ENCODE measurements around the gene HIRA.
A peak's percentile ranks its signal among the peaks of the same experiment; 100 is the strongest.

Gene HIRA

GRCh38 chr22:19291218-19291579 lies 140.3 kb downstream of the HIRA start:
- Histone ChIP-seq H3K36me3 (ENCODE audit: control insufficient read depth, low read length) (no peaks in the 10 kb centered on the region), H3K4me3 (ENCODE audit: low read length) (peak overlapping the region; percentile 68), H3K4me1 (ENCODE audit: control insufficient read depth, low read length) (peaks cover 19% of the 10 kb centered on the region), H3K79me2 (ENCODE audit: control insufficient read depth, low read length) (peaks cover 10% of the 10 kb centered on the region), H3K9me2 (replicated peaks; ENCODE audit: control insufficient read depth, low read length) (no peaks in the 10 kb centered on the region), H3K9me3 (ENCODE audit: control insufficient read depth, insufficient read depth, low read length) (no peaks in the 10 kb centered on the region), H4K20me1 (ENCODE audit: control insufficient read depth, insufficient read depth, low read depth, low read length) (no peaks in the 10 kb centered on the region), H3F3A (ENCODE audit: control insufficient read depth, insufficient read depth) (no peaks in the 10 kb centered on the region), H3K27me3 (ENCODE audit: control insufficient read depth, low read length) (peaks cover 45% of the 10 kb centered on the region), H3K27ac (ENCODE audit: low read depth, low read length) (no peak overlapping the region), H3K4me2 (ENCODE audit: low read length) (peak overlapping the region; percentile 68)
- 0 out of 2 replicates have a peak, but pooled peaks have one; percentile 23 for TF ChIP-seq EZH2phosphoT487 (IDR thresholded peaks at IDR 0.05; ENCODE audit: borderline replicate concordance, low read length)
- TF ChIP-seq CTCF (IDR thresholded peaks at IDR 0.05; ENCODE audit: low read depth, low read length, poor library complexity, severe bottlenecking) = no peak

GRCh38 chr22:19290400-19291217 lies 140.9 kb downstream of the HIRA start:
- Histone ChIP-seq H3K4me2 (ENCODE audit: low read length) (peak overlapping the region; percentile 68; the same call in 1 of the 2 replicates), H3K36me3 (ENCODE audit: control insufficient read depth, low read length) (no peaks in the 10 kb centered on the region), H3K4me3 (ENCODE audit: low read length) (no peak overlapping the region; the same call in 1 of the 2 replicates), H4K20me1 (ENCODE audit: control insufficient read depth, insufficient read depth, low read depth, low read length) (no peaks in the 10 kb centered on the region), H3K9me2 (replicated peaks; ENCODE audit: control insufficient read depth, low read length) (no peaks in the 10 kb centered on the region), H3K27ac (ENCODE audit: low read depth, low read length) (no peak overlapping the region), H3K27me3 (ENCODE audit: control insufficient read depth, low read length) (peaks cover 49% of the 10 kb centered on the region), H3K79me2 (ENCODE audit: control insufficient read depth, low read length) (peaks cover 10% of the 10 kb centered on the region), H3K4me1 (ENCODE audit: control insufficient read depth, low read length) (peaks cover 19% of the 10 kb centered on the region), H3K9me3 (ENCODE audit: control insufficient read depth, insufficient read depth, low read length) (no peaks in the 10 kb centered on the region), H3F3A (ENCODE audit: control insufficient read depth, insufficient read depth) (no peaks in the 10 kb centered on the region)
- no peak for TF ChIP-seq CTCF (IDR thresholded peaks at IDR 0.05; ENCODE audit: low read depth, low read length, poor library complexity, severe bottlenecking)
- 0 out of 2 replicates have a peak, but pooled peaks have one; percentile 31 for TF ChIP-seq EZH2phosphoT487 (IDR thresholded peaks at IDR 0.05; ENCODE audit: borderline replicate concordance, low read length)

GRCh38 chr22:19289475-19290161 lies 141.9 kb downstream of the HIRA start:
- no peak for TF ChIP-seq CTCF (IDR thresholded peaks at IDR 0.05; ENCODE audit: low read depth, low read length, poor library complexity, severe bottlenecking)
- TF ChIP-seq EZH2phosphoT487 (IDR thresholded peaks at IDR 0.05; ENCODE audit: borderline replicate concordance, low read length) = no peak
- H3K9me3 ChIP-seq (ENCODE audit: control insufficient read depth, insufficient read depth, low read length) = no peaks in the 10 kb centered on the region
- H3F3A ChIP-seq (ENCODE audit: control insufficient read depth, insufficient read depth) = no peaks in the 10 kb centered on the region
- no peaks in the 10 kb centered on the region for H3K9me2 ChIP-seq (replicated peaks; ENCODE audit: control insufficient read depth, low read length)
- no peaks in the 10 kb centered on the region for H4K20me1 ChIP-seq (ENCODE audit: control insufficient read depth, insufficient read depth, low read depth, low read length)
- H3K79me2 ChIP-seq (ENCODE audit: control insufficient read depth, low read length) = peaks cover 10% of the 10 kb centered on the region
- no peak overlapping the region for H3K27ac ChIP-seq (ENCODE audit: low read depth, low read length)
- H3K36me3 ChIP-seq (ENCODE audit: control insufficient read depth, low read length) = no peaks in the 10 kb centered on the region
- H3K4me1 ChIP-seq (ENCODE audit: control insufficient read depth, low read length) = peaks cover 19% of the 10 kb centered on the region
- no peak overlapping the region for H3K4me2 ChIP-seq (ENCODE audit: low read length)
- no peak overlapping the region for H3K4me3 ChIP-seq (ENCODE audit: low read length)
- peaks cover 51% of the 10 kb centered on the region for H3K27me3 ChIP-seq (ENCODE audit: control insufficient read depth, low read length)

Measured in DOHH2 (cell line).